Measurements from ENCODE around the gene GATA6.

Gene GATA6

GRCh38 chr18:22165049-22165602 lies 4.3 kb upstream of the GATA6 start:
- no peaks in the 10 kb centered on the region for H3K36me3 ChIP-seq (ENCODE audit: control insufficient read depth in 2 of 2, insufficient read depth in 1 of 2, low read length in 2 of 2)
- H3K27ac ChIP-seq (ENCODE audit: extremely low read depth, low read depth, low read length), result no peak overlapping the region
- POLR2A ChIA-PET, result no interaction called here
- CTCF ChIA-PET, result no interaction called here
- H3K9me3 ChIP-seq (ENCODE audit: control insufficient read depth, insufficient read depth, low read depth, low read length), result no peaks in the 10 kb centered on the region
- TF ChIP-seq PATZ1 (tag by site-specific recombination; IDR thresholded peaks at IDR 0.05) (no peak), FEZF1 (tag by site-specific recombination; IDR thresholded peaks at IDR 0.05) (no peak), ZNF274 (IDR thresholded peaks at IDR 0.05; ENCODE audit: low read length) (no peak), ZNF274 (tag by site-specific recombination; IDR thresholded peaks at IDR 0.05; ENCODE audit: borderline replicate concordance) (no peak), ZNF654 (tag by site-specific recombination; IDR thresholded peaks at IDR 0.05; ENCODE audit: low read depth) (no peak)
- no peak overlapping the region for H3K4me3 ChIP-seq (ENCODE audit: low read depth, low read length)
- no peaks in the 10 kb centered on the region; the same call in 1 of the 2 replicates for H3K4me1 ChIP-seq (ENCODE audit: control insufficient read depth, insufficient read depth, low read length)

GRCh38 chr18:22165603-22166068 lies 3.8 kb upstream of the GATA6 start:
- Histone ChIP-seq H3K4me3 (ENCODE audit: low read depth, low read length) (no peak overlapping the region), H3K9me3 (ENCODE audit: control insufficient read depth, insufficient read depth, low read depth, low read length) (no peaks in the 10 kb centered on the region), H3K36me3 (ENCODE audit: control insufficient read depth in 2 of 2, insufficient read depth in 1 of 2, low read length in 2 of 2) (no peaks in the 10 kb centered on the region), H3K4me1 (ENCODE audit: control insufficient read depth, insufficient read depth, low read length) (no peaks in the 10 kb centered on the region; the same call in 1 of the 2 replicates), H3K27ac (ENCODE audit: extremely low read depth, low read depth, low read length) (no peak overlapping the region)
- ChIA-PET POLR2A (no interaction called here), CTCF (no interaction called here)
- TF ChIP-seq ZNF266 (tag by site-specific recombination; IDR thresholded peaks at IDR 0.05; ENCODE audit: low read depth), result no peak
- no peak for TF ChIP-seq KLF9 (tag by site-specific recombination; IDR thresholded peaks at IDR 0.05; ENCODE audit: low read depth)
- no peak for TF ChIP-seq ZNF174 (tag by site-specific recombination; IDR thresholded peaks at IDR 0.05)
- TF ChIP-seq ZNF596 (tag by site-specific recombination; IDR thresholded peaks at IDR 0.05), result no peak
- TF ChIP-seq ZNF184 (tag by site-specific recombination; IDR thresholded peaks at IDR 0.05), result no peak
- no peak for TF ChIP-seq SCRT1 (tag by site-specific recombination; IDR thresholded peaks at IDR 0.05; ENCODE audit: borderline replicate concordance)
- no peak for TF ChIP-seq SP3 (tag by site-specific recombination; IDR thresholded peaks at IDR 0.05)
- TF ChIP-seq ZNF140 (tag by site-specific recombination; IDR thresholded peaks at IDR 0.05), result no peak
- TF ChIP-seq ZNF26 (tag by site-specific recombination; IDR thresholded peaks at IDR 0.05), result no peak
- no peak for TF ChIP-seq ZNF830 (tag by site-specific recombination; IDR thresholded peaks at IDR 0.05; ENCODE audit: low read depth)
- no peak for TF ChIP-seq ZNF677 (tag by site-specific recombination; IDR thresholded peaks at IDR 0.05)

- ChIA-PET CTCF (no interaction called here), POLR2A (no interaction called here)
- Histone ChIP-seq H3K4me1 (ENCODE audit: control insufficient read depth, insufficient read depth, low read length) (no peaks in the 10 kb centered on the region), H3K9me3 (ENCODE audit: control insufficient read depth, insufficient read depth, low read depth, low read length) (no peaks in the 10 kb centered on the region), H3K4me3 (ENCODE audit: low read depth, low read length) (no peak overlapping the region), H3K27ac (ENCODE audit: extremely low read depth, low read depth, low read length) (no peak overlapping the region), H3K36me3 (ENCODE audit: control insufficient read depth in 2 of 2, insufficient read depth in 1 of 2, low read length in 2 of 2) (peaks cover 0 to 2% of the 10 kb centered on the region in 2 experiments; a peak in 1 of 3 replicates)
- TF ChIP-seq ZNF830 (tag by site-specific recombination; IDR thresholded peaks at IDR 0.05; ENCODE audit: low read depth) (no peak), PRDM2 (tag by site-specific recombination; IDR thresholded peaks at IDR 0.05; ENCODE audit: borderline replicate concordance) (no peak), HOXA7 (CRISPR knock-in tag; IDR thresholded peaks at IDR 0.05; ENCODE audit: borderline replicate concordance) (no peak), AEBP2 (tag by site-specific recombination; IDR thresholded peaks at IDR 0.05; ENCODE audit: borderline replicate concordance) (no peak)
Measured at GRCh38 chr18:22166069-22166950, 3.1 kb upstream of the GATA6 start.

All from HEK293 (cell line).